GM18870 (cell line): ENCODE data around the gene PLXNB1.
A peak's percentile ranks its signal among the peaks of the same experiment; 100 is the strongest.
"Not testable (repeated sequence)": the region's sequence is repeated elsewhere in the genome, so short reads cannot be mapped to it uniquely, and the experiment has no call there.

Experiments used
- ATAC-seq: cut with Tn5 transposase; IDR thresholded peaks from one replicate; pipeline ENCODE4 v1.9.1; 2021; ENCODE audit warnings: moderate library complexity; ENCODE audit not compliant: unreplicated experiment

Gene PLXNB1, protein sequence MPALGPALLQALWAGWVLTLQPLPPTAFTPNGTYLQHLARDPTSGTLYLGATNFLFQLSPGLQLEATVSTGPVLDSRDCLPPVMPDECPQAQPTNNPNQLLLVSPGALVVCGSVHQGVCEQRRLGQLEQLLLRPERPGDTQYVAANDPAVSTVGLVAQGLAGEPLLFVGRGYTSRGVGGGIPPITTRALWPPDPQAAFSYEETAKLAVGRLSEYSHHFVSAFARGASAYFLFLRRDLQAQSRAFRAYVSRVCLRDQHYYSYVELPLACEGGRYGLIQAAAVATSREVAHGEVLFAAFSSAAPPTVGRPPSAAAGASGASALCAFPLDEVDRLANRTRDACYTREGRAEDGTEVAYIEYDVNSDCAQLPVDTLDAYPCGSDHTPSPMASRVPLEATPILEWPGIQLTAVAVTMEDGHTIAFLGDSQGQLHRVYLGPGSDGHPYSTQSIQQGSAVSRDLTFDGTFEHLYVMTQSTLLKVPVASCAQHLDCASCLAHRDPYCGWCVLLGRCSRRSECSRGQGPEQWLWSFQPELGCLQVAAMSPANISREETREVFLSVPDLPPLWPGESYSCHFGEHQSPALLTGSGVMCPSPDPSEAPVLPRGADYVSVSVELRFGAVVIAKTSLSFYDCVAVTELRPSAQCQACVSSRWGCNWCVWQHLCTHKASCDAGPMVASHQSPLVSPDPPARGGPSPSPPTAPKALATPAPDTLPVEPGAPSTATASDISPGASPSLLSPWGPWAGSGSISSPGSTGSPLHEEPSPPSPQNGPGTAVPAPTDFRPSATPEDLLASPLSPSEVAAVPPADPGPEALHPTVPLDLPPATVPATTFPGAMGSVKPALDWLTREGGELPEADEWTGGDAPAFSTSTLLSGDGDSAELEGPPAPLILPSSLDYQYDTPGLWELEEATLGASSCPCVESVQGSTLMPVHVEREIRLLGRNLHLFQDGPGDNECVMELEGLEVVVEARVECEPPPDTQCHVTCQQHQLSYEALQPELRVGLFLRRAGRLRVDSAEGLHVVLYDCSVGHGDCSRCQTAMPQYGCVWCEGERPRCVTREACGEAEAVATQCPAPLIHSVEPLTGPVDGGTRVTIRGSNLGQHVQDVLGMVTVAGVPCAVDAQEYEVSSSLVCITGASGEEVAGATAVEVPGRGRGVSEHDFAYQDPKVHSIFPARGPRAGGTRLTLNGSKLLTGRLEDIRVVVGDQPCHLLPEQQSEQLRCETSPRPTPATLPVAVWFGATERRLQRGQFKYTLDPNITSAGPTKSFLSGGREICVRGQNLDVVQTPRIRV (N-terminal part only)

DNA sequence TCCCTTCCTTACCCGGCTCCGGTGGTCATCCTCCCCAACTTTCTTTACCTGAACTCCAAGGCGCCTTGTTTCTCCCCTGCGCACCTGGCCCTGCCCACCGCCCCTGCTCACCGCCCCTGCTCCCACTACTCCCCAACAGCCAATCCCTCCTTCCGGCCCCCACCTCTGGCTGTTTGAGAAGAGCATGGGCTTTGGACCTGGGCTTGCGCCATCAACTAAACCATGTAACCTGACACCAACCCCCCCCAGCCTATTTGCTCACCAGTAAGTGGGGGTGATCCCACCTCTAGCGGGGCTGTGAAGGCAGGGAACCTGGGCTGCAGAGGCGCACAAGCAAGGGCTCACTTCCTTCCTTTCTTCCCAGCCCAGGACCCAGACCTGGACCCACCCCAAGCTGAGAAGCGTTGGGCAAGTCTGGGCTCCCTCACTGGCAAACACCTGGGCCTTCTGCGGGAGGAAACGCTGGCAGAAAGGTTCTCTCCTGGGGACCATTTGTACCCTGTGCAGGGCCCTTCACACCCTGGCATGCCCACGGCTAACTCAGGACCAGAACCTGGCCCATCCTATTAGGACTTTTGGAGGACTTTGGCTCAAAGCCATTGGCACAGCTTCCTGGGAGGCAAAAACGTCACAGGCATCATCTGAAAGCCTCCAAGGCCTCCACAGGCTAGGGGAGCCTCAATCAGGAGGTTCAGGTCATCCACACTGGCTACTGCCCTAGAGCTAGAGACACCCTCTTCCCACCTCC lies at the start of gene PLXNB1:
Gene PLXNB1, minus strand, starts transcription at position 127 of the 748 bp plus-strand sequence. CDS start 5,475 bp downstream, outside the sequence.
- ATAC-seq: no peak

DNA sequence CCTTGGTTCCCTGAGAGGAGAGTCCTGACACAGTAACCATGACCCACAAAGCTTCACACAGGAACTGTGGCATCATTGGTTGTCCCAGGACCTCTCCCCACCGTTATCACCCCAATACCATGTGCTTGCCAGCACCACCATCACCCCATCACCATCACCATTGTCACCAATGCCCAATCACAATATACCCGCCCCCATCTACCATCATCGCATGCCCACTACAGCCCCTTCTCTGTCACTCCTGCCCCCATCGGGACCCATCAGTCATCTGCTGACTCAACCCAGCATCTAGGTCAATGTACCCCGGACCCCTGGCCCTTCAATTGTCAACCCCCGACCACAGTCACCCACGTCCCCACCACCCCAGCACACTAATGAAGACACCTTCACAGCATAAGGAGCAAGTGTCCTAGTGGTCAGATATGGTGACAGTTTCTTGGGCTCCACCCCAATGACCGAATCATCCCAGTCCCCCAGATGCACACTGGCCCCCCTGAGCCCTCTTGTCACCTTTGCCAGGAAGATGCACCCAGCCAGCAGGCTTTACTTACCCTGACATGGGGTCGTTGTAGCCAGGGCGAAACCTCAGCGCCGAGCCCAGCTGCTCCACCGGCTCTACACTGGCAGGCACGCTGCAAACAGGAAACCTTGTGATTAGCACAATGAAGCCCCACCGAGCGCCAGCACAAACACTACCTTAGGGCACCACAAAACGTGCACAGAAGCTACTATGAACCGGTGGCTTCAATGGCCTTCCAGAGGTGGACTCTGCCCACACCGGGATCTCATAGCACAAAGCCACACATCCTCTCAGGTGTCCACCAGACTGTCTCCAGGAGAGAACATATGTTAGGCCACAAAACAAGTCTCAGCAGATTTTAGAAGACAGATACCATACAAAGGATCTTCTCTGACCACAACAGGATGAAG lies 49.0 kb upstream of the PLXNB1 start:
- no peak for ATAC-seq

DNA sequence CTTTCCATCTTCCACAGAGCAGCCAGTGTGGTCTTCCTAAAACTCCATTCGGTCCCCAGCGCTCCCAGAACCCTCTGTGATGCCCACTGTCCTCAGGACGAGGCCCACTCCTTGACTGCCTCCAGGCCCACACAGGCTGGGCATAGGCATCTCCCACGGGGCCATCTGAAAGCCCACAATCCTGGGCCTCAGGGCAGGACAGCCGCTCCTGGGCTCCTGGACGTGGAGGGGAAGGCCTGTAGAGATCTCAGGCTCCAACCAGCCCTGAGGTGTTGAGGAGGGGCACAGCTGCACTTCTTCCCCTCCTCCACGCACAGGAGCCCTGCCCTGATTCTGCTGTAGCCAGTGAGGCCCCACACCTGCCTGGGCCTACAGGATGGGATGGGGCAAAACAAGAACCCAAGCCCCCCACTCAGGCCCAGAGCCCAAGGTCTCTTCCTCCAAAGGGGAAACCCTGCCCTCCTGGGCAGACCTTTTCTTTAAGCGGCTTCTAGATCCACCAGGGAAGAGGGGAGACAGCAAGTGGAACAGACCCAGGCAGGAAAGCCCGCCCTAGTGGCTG lies 48.2 kb upstream of the PLXNB1 start:
- no peak for ATAC-seq

DNA sequence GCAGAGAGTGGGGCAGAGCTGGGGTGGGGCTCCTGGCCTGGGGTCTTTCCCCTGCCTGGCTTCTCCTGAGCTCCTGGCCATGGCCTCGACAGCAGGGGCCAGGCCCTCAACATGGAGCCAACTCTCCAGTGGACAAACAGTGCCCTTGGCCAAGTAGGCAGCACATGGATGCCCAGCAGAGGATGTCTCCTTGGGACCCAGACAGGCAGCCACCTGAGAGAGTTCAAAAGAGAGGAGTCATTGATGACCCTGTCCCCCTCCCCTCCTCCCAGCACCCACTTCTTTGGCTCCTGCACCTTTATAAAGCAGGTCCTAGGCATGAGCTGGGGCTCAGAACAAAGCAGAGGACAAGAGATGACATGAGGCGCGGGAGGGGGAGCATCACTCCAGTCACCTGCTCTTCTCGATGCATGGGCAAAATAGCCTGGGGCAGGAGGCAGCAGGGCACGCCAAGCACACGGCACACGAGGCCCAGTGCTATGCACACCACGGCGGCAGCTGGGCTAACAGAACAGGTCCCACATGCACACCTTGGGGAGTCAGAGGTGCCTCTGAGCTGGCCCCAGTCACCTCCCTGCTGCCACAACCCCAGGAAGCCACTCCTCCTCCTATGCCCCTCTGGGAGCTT lies 46.7 kb upstream of the PLXNB1 start:
- no peak for ATAC-seq

DNA sequence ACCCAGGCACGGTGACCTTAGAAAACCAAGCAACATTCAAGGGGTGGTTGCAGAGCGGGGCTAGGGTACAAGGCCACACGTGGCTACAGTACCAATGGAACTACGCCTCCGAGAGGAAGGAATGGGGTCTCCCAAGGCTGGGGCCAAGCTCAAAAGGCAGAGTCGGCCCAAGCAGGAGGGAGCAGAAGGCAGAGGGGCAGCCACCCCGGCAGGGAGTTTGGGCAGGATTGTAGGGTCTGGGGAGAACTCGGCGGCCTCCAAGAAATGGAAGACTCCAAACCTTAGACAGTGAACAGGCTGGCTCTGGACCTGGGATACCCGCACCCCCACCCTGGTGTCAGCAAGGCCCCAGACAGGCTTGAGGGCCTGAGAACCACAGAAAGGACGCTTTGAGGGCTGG lies 45.3 kb upstream of the PLXNB1 start:
- no peak for ATAC-seq

DNA sequence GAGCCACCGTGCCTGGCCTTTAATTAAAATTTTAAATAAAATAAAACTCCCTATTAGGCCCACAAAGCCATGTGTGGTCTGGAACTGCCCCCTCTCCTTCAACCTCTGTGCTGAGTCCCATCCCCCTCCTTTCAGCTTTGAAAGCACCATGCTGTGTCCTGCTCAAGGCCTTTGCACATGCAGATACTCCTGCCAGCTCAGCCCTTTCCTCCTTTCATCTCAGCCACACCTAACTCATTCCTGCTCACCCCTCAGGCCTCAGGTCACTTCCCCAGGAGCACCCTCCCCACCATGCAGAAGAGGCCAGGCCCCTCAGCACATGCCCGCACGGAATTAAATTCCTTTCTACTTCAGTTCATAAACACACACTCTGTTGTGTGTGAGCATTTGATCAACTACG lies 44.7 kb upstream of the PLXNB1 start:
- no peak for ATAC-seq

DNA sequence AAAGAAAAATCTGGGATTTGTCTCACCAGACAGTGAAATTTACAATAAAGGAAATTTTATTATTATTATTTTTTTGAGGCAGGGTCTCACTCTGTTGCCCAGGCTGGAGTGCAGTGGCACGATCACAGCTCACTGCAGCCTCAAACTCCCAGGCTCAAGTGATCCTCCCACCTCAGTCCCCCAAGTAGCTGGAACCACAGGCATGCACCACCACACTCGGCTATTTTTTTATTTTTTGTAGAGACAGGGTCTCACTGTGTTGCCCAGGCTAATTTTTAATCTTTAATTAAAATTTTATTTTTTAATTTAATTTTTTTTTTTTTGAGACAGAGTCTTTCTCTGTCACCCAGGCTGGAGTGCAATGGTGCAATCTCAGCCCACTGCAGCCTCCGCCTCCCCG lies 44.1 kb upstream of the PLXNB1 start:
- not testable (repeated sequence) for ATAC-seq

DNA sequence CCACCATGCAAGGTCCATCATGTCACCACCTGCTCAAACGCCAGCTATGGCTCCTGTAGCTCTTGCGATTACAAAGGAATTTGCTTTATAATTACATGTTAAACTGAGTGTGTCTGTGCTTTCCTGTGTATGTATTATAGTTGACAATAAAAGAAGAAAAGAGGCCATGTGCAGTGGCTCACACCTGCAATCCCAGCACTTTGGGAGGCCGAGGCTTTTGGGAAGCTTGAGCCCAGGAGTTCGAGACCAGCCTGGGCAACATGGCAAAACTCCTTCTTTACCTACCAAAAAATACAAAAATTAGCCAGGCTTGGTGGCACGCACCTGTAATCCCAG lies 43.7 kb upstream of the PLXNB1 start:
- ATAC-seq: no peak

DNA sequence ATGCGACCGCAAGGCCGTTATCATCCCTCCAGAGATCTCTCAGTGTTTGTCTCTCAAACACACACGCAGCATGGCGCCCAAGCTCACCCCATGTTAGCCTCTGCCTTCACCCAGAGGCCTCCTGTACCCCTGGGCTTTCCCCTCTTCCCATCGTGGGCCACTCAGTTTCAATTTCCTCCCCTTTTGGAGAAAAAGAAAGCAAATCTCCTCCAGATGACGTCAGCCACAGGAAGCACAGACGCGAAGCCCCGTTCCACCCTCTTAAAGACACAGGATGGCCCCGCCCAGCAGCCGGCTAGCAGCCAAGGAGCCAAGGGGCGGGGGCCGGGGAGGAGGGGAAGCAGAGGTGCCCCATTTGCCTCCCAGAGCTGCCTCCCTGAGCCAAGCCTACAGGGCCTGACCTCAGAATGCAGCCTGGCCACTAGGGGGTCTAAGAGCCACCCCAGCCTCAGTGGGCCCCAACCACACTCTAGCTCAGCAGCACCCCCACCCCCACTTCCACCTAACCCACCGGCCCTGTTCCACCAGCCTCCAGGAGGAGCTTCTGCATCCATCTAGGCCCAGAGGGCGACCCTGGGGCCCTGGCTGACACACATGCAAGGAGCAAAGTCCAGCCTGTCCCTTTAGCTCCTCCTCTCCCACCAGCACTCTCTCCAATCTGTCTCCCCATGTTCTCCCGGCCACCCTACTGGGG lies 43.2 kb upstream of the PLXNB1 start:
- peak; percentile 77 for ATAC-seq

DNA sequence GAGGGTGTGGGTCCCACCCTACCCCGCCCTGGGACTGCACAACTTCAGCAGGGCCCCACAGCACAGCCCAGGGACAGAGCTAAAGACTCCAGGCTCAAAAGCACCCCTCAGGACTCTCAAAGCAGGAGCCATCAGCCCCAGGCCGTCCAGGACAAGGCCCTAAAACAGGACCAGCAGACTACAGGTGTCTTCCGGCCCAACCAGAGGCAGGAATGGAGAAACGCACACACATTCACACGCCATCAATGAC lies 42.7 kb upstream of the PLXNB1 start:
- no peak for ATAC-seq

DNA sequence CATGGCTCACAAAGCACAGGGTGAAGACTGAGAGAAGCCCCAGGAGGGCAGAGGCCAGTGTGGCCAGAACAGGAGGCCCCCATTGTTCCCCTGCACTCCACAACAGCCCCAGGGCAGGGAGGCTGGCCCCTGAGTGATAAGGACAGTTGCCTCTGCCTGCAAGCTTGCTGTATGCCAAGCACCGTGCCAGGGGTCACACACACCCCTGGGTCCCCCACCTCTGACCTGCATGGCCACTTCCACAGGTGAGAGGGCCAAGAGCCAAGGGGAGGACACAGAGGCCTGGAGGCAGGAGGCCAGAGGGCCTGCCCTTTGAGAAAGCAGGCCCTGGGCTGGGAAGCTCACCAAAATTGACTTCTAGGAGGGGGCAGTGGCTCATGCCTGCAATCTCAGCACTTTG lies 40.4 kb upstream of the PLXNB1 start:
- no peak for ATAC-seq

DNA sequence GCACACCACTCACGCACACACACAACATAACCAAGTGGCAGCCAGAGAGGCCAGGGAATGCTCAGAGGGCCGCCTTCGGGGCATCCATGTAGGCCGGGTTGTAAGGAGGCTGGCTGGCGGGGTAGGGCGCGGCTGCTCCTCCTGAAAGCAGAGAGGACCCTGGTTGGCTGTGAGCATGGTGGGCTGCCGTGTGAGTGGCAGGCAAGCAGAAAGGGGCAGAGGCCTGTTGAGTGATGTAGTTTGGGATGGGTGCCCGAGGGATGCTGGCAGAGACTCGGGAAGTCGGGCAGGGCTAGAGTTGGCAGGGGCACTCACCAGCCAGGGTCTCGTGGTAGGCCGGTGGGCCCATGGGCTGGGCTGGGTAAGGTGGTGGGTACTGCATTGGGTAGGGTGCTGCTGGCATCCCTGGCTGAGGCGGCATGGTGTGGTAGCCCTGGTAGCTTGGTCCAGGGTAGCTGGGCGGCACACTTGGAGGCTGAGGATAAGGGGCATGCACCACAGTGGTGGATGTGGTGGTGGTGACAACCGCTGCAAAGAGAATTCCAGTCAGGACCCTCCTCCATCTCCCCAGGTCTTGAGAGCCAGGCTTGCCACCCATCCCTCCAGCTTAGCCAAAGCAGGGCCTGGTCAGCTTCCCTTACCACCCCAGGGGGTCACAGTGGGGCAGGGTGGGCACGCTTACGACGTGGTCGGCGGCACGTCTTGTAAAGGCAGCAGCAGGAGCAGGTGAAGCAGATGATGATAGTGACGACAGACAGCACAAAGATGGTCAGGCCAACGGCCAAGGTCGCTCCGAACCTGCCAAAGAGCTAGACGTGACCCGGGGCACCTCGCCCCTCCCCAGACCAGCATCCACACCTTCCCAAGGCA lies 39.4 kb upstream of the PLXNB1 start:
- ATAC-seq: no peak

DNA sequence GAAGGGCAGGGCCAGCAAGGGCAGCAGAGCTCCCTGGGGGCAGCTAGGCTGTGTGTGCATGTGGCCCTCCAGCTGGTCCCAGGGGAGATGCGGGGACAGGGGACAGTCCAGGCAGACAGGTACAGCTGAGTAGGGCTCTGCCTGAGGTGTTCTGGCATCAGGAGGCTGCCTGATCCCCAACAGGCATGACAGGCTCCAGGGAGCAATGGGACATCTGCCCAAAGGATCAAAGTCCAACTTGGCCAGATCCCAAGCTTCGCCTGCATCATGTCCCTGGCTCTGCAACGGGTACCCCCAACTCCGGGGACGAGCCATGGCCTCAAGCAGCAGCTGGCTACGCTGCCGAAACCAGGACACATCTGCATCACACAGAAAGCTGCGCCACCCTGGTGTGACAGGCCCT lies 38.4 kb upstream of the PLXNB1 start:
- ATAC-seq: no peak

DNA sequence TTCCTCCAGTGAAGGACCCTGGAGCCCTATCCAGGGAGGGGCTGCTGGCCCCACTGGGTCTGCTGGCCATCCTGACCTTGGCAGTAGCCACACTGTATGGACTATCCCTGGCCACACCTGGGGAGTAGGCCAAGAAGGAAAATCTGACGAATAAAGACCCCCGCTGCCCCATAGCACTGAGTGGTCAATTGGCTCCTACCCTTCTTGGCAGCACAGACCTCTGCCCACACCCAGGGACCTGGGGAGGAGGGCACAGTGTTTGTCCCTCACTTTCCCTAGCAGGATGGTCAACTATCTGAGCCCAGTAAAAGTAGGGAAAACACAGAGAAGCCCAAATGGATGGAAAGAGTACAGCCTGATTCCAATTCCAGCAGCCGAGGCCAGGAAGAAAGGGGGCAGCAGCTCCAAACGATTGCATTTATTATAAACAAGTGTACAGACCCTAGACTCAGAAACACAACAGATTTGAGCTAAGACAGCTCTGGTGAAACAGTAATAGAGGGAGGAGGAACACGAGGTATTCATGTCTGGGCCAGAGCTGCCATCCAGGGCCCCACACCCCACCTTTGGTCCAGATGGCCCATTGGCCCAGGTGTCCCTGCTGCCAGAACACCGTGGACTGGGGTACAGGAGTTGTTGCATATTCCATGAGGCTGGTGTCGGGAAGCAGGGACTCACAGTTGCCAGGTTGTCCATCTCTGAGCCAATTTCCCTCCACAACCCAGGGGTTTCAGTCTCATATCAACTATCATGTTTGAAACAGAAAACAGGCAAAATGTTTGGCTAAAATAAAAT lies 37.8 kb upstream of the PLXNB1 start:
- no peak for ATAC-seq

DNA sequence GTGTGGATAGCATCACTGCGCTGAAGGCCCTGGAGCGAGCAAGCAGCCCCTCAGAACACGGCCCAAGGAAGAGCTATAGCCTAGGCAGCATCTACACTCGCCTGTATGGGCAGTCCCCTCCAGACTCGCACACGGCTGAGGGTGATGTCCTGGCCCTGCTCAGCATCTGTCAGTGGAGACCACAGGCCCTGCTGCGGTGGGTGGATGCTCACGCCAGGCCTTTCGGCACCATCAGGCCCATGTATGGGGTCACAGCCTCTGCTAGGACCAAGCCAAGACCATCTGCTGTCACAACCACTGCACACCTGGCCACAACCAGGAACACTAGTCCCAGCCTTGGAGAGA lies 37.2 kb upstream of the PLXNB1 start:
- ATAC-seq: no peak

DNA sequence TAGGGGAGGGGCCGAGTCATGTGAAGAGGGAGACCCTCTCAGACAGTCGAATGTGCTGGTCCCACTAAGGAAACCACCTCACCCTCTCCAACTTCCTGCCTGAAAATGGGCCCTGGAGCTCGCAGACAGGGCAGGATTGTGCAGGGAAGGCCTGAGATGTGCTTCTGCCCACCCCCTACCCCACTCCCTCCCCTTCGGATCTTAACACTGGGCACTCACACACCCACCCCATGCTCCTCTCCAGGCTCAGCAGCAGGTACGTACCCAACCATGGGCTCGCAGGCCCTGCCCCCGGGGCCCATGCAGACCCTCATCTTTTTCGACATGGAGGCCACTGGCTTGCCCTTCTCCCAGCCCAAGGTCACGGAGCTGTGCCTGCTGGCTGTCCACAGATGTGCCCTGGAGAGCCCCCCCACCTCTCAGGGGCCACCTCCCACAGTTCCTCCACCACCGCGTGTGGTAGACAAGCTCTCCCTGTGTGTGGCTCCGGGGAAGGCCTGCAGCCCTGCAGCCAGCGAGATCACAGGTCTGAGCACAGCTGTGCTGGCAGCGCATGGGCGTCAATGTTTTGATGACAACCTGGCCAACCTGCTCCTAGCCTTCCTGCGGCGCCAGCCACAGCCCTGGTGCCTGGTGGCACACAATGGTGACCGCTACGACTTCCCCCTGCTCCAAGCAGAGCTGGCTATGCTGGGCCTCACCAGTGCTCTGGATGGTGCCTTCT lies 36.7 kb upstream of the PLXNB1 start:
- ATAC-seq: peak; percentile 18
